ENCODE data around the gene IFNL2. TPM values are rescaled to one million over a fixed set of nuclear protein-coding genes. Genes with fewer than 3 reads are reported as not detected.

Gene IFNL2
- total RNA-seq, 1 experiment from 2014 or later, result 0.33 TPM

DNA sequence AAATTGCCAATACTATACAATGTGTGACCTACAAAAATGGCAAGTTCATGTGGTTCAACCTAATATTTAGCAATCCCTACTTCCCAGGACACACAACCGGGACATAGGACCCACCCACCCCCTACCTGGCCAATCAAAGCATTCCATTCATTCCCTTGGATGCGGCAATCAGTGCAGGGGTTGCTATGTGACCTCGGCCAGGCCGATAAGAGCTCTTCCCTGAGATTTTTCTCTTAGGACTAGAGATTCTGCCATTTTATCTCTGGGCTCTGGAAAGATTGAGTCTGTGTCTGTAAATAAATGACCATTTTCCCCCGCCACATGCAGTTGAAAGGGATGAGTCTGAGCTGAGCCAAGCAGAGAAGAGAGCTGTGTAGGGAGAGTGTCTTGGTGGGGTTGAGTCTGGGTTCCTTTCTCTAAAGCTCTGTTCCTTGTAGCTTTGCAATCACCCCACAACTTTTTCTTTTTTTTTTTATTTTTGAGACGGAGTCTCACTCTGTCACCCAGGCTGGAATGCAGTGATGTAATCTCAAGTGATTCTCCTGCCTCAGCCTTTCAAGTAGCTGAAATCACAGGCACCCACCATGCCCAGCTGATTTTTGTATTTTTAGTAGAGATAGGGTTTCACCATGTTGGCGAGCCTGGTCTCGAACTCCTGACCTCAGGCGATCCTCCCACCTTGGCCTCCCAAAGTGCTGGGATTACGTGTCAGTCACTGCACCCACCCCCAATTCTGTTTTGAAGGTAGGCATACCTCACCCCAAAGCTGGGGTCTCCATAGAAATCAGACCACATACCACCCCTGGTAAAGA is 35.4 kb downstream of the IFNL2 start:
- no TSS peak for BruUV-seq (replicated peaks)
- peaks cover 9% of the 10 kb centered on the region; the same call in 1 of the 2 replicates for H3K4me1 ChIP-seq (ENCODE audit: control insufficient read depth, insufficient read depth, low read length)
- DNase-seq (ENCODE audit: low read depth, low spot score) (no peak), ATAC-seq (no peak)
- intact Hi-C loops (cut with micrococcal nuclease; ENCODE audit: unreplicated experiment) (no loop called here), in situ Hi-C loops (cut with HindIII; ENCODE audit: low pct_unique_long_range_greater_than_20kb, low sequenced_read_pairs) (loop anchor here (5.0 kb wide), 2 partner anchors 51 to 94 kb away; no protein-coding TSS in a partner anchor)
- CTCF ChIA-PET, result interaction anchor here (0.6 to 4.2 kb wide), 14 partner anchors 8 to 540 kb away, joined by 3 to 27 read pairs (median 3); partner anchors contain the start of gene SAMD4B
- H3K36me3 ChIP-seq (ENCODE audit: control insufficient read depth, insufficient read depth, low read length), result no peaks in the 10 kb centered on the region
- no peaks in the 10 kb centered on the region for H3K9me3 ChIP-seq (ENCODE audit: control insufficient read depth, insufficient read depth, low read depth, low read length)
- TF ChIP-seq, protein P1, sequence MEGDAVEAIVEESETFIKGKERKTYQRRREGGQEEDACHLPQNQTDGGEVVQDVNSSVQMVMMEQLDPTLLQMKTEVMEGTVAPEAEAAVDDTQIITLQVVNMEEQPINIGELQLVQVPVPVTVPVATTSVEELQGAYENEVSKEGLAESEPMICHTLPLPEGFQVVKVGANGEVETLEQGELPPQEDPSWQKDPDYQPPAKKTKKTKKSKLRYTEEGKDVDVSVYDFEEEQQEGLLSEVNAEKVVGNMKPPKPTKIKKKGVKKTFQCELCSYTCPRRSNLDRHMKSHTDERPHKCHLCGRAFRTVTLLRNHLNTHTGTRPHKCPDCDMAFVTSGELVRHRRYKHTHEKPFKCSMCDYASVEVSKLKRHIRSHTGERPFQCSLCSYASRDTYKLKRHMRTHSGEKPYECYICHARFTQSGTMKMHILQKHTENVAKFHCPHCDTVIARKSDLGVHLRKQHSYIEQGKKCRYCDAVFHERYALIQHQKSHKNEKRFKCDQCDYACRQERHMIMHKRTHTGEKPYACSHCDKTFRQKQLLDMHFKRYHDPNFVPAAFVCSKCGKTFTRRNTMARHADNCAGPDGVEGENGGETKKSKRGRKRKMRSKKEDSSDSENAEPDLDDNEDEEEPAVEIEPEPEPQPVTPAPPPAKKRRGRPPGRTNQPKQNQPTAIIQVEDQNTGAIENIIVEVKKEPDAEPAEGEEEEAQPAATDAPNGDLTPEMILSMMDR (IDR thresholded peaks at IDR 0.05), result no peak
- no peak for TF ChIP-seq SIN3A (IDR thresholded peaks at IDR 0.05; ENCODE audit: borderline replicate concordance, insufficient read depth, low read depth, low read length)
- TF ChIP-seq, protein P2, sequence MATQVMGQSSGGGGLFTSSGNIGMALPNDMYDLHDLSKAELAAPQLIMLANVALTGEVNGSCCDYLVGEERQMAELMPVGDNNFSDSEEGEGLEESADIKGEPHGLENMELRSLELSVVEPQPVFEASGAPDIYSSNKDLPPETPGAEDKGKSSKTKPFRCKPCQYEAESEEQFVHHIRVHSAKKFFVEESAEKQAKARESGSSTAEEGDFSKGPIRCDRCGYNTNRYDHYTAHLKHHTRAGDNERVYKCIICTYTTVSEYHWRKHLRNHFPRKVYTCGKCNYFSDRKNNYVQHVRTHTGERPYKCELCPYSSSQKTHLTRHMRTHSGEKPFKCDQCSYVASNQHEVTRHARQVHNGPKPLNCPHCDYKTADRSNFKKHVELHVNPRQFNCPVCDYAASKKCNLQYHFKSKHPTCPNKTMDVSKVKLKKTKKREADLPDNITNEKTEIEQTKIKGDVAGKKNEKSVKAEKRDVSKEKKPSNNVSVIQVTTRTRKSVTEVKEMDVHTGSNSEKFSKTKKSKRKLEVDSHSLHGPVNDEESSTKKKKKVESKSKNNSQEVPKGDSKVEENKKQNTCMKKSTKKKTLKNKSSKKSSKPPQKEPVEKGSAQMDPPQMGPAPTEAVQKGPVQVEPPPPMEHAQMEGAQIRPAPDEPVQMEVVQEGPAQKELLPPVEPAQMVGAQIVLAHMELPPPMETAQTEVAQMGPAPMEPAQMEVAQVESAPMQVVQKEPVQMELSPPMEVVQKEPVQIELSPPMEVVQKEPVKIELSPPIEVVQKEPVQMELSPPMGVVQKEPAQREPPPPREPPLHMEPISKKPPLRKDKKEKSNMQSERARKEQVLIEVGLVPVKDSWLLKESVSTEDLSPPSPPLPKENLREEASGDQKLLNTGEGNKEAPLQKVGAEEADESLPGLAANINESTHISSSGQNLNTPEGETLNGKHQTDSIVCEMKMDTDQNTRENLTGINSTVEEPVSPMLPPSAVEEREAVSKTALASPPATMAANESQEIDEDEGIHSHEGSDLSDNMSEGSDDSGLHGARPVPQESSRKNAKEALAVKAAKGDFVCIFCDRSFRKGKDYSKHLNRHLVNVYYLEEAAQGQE (IDR thresholded peaks at IDR 0.05; ENCODE audit: insufficient read depth in 1 of 2, low read depth in 2 of 2, low read length in 1 of 2), result no peak
- POLR2A ChIA-PET, result interaction anchor here (0.6 to 1.2 kb wide), 9 partner anchors 9 to 626 kb away, joined by 3 to 9 read pairs (median 4); no protein-coding TSS in a partner anchor
- no peak overlapping the region for H3K4me3 ChIP-seq (ENCODE audit: low read depth in 2 of 2, low read length in 2 of 2)
- peaks cover 16% of the 10 kb centered on the region; the same call in 1 of the 2 replicates for H3K27me3 ChIP-seq (ENCODE audit: control insufficient read depth, insufficient read depth, low read length)
- H3K27ac ChIP-seq (ENCODE audit: low read length), result no peak overlapping the region

DNA sequence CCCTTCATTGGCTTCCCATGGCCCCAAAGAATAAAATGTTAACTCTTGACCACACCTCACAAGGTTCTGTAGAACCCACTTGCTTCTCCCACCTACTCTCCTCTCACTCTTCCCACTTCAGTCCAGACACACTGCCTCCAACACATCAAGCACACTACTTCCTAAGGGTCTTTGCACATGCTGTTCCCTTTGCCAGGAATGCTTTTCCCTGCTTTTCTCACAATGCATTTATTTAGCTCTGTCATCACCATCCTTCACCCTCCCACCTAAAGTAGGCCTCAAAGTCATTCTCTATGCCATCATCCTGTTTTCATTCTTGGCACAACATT is 36.0 kb downstream of the IFNL2 start:
- H3K4me1 ChIP-seq (ENCODE audit: control insufficient read depth, insufficient read depth, low read length), result peaks cover 9% of the 10 kb centered on the region; the same call in 1 of the 2 replicates
- CTCF ChIA-PET, result interaction anchor here (0.6 to 4.2 kb wide), 8 partner anchors 9 to 534 kb away, joined by 3 to 27 read pairs (median 4); no protein-coding TSS in a partner anchor

More for the DNA sequence above, 36.0 kb downstream of the IFNL2 start:
- in situ Hi-C loops (cut with HindIII; ENCODE audit: low pct_unique_long_range_greater_than_20kb, low sequenced_read_pairs), result loop anchor here (5.0 kb wide), 2 partner anchors 52 to 93 kb away; no protein-coding TSS in a partner anchor
- no TSS peak for BruUV-seq (replicated peaks)
- no peak overlapping the region for H3K27ac ChIP-seq (ENCODE audit: low read length)
- H3K27me3 ChIP-seq (ENCODE audit: control insufficient read depth, insufficient read depth, low read length), result peaks cover 16% of the 10 kb centered on the region; the same call in 1 of the 2 replicates
- no peaks in the 10 kb centered on the region for H3K9me3 ChIP-seq (ENCODE audit: control insufficient read depth, insufficient read depth, low read depth, low read length)
- POLR2A ChIA-PET, result interaction anchor here (0.7 to 0.9 kb wide), 3 partner anchors 9 to 15 kb away, joined by 3 to 5 read pairs (median 4); no protein-coding TSS in a partner anchor
- ATAC-seq (no peak), DNase-seq (ENCODE audit: low read depth, low spot score) (no peak)
- H3K4me3 ChIP-seq (ENCODE audit: low read depth in 2 of 2, low read length in 2 of 2), result no peak overlapping the region
- intact Hi-C loops (cut with micrococcal nuclease; ENCODE audit: unreplicated experiment), result no loop called here
- TF ChIP-seq, protein P1 (IDR thresholded peaks at IDR 0.05), result no peak
- TF ChIP-seq POLR2AphosphoS5 (IDR thresholded peaks at IDR 0.05; ENCODE audit: low read depth, low read length), result no peak
- H3K36me3 ChIP-seq (ENCODE audit: control insufficient read depth, insufficient read depth, low read length), result no peaks in the 10 kb centered on the region
